Stimulated activated CD4-positive, alpha-beta T cell treated with anti-CD3 and anti-CD28 coated beads, Interleukin-12 subunit alpha, Interleukin-12 subunit beta, amount 100 ng/mL, for 4 hours (primary cell): ENCODE results near the gene RUFY4.
"Not testable (repeated sequence)": the region's sequence is repeated elsewhere in the genome, so short reads cannot be mapped to it uniquely, and the experiment has no call there.

Experiments used
- DNase-seq: peaks from one replicate; pipeline ENCODE4 v3.0.0-alpha.2; 2020

The RUFY4 gene

DNA sequence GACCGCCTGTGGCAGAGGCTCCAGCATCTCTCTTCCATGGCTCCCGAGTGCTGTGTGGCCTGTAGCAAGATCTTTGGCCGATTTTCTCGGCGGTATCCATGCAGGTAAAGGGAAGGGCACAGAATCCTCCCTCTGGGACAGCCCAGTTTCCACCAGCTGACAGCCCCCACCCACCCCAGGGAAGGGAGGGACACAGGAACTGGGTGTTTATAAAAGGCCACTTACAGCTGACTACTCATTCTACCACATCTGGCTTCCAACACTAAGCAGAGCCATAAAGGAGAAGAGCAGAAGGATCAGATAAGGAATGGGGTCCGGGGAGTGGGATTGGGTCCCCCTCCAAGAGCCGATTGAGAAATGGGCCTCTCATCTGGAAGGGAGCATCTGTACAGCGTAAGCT is 20.2 kb downstream of the RUFY4 start:
- DNase-seq, result no peak

DNA sequence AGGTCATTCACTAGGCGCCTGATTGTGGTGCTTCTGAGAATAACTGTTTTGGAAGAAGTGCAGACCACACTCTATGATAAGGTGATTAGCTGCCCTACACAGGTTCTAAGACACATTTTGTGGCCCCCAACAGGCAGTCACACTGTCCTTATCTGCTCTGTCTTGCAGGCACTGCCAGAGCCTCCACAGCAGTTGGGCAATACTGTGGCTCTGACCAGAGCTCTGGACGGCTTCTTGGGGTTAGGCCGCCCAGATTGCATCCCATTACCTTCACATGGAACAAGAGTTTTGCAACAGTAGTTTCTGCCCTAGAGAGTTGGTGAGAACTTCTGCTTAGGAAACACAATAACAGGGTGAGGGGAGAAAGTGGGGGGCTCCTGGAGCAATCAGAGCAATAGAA is 22.7 kb downstream of the RUFY4 start:
- no peak for DNase-seq

DNA sequence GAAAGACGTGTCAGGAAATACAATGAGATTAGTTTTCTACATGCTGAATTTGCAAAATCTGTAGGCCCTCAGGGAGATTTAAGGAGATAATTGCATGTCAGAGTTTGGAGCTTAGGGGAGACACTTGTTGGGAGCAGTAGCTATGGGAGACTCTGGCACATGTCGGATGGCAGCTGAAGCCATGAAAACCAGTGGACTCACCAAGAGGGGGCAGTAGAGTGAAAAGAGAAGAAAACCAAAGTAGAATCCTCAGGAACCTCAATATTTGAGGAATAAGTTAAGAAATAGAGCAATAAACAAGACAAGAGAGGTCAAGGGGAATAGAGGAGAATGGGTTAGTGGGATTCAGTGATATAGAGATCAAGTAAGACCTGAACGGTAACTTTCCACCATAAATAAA is 24.8 kb downstream of the RUFY4 start:
- no peak for DNase-seq

DNA sequence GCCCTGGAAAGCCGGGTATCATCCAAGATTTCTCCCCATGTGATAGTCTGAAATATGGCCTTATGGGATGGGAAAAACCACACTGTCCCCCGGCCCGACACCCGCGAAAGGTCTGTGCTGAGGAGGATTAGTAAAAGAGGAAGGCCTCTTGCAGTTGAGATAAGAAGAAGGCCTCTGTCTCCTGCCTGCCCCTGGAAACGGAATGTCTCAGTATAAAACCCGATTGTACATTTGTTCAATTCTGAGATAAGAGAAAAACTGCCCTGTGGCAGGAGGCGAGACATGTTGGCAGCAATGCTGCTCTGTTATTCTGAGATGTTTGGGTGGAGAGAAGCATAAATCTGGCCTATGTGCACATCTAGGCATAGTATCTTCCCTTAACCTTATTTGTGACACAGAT is 26.8 kb downstream of the RUFY4 start:
- DNase-seq, result no peak

DNA sequence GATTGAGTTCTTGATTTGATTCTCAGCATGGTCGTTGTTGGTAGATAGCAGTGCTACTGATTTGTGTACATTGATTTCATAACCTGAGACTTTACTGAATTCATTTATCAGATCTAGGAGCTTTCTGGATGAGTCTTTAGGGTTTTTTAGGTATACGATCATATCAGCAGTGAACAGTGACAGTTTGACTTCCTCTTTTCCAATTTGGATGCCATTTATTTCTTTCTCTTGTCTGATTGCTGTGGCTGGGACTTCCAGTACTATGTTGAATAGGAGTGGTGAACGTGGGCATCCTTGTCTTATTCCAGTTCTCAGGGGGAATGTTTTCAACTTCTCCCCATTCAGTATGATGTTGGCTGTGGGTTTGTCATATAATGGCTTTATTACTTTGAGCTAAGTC is 28.9 kb downstream of the RUFY4 start:
- DNase-seq, result no peak

DNA sequence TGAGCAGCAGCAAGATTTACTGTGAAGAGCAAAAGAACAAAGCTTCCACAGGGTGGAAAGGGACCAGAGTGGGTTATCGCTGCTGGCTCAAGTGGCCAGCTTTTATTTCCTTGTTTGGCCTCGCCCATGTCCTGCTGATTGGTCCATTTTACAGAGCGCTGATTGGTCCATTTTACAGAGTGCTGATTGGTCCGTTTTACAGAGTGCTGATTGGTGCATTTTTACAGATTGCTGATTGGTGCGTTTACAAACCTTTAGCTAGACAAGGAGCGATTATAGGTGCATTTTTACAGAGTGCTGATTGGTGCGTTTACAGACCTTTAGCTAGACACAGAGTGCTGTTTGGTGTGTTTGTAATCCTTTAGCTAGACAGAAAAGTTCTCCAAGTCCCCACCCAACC is 39.8 kb downstream of the RUFY4 start:
- not testable (repeated sequence) for DNase-seq

DNA sequence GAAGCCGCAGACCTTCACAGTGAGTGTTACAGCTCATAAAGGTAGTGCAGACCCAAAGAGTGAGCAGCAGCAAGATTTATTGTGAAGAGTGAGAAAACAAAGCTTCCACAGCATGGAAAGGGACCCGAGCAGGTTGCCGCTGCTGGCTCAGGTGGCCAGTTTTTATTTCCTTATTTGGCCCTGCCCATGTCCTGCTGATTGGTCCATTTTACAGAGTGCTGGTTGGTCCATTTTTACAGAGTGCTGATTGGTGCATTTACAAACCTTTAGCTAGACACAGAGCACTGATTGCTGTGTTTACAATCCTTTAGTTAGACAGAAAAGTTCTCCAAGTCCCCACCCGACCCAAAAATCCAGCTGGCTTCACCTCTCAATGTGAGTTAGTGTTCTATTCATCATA is 52.7 kb downstream of the RUFY4 start:
- not testable (repeated sequence) for DNase-seq

DNA sequence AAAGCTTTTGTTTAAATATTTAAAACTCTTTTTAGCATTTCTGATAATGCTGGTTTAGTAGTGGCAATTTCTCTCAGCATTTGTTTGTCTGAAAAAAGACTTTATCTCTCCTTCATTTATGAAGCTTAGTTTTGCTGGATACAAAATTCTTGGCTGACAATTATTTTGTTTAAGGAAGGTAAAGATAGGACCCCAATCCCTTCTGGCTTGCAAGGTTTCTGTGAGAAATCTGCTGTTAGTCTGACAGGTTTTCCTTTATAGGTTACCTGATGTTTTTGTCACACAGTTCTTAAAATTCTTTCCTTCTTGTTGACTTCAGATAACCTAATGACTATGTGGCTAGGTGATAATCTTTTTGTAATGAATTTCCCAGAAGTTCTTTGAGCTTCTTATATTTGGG is 53.2 kb downstream of the RUFY4 start:
- DNase-seq, result not testable (repeated sequence)

DNA sequence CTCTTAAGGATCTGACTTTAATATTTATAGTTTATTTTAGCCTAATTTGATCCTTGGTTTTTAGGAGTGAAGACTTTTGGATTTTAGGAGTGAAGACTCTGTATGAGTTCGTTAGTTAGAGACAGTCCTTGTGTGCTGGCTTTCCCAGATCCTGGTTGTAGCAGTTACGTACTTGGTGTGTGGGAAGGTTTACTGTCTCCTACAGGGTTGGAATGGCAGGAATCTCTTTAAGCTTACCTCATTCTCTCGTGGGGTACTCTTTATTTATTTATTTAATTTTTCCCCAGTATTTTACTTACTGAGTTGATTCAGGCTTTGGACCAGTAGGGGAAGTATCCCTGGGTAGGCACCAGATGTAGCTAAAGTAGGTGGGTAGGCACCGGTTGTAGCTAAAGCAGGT is 54.9 kb downstream of the RUFY4 start:
- DNase-seq, result no peak

DNA sequence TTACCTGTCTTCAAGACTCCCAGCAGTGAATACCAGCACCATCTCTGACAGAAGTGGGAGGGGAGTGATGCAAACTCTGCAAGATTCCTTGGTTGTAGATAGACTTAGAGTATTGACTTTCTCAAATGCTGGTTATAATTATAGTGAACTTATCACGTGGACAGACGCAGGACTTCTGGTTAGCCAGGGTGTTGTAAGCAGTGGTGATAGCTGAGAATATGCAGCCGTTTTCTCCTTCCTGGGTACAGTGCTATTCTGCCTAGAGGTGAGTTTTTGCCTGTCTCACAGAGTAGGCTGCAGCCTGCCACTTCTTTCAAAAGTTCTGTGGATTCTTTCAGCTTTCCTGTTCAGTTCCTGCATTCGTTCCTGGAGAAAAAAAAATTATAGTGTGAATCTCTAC is 56.0 kb downstream of the RUFY4 start:
- DNase-seq, result no peak

DNA sequence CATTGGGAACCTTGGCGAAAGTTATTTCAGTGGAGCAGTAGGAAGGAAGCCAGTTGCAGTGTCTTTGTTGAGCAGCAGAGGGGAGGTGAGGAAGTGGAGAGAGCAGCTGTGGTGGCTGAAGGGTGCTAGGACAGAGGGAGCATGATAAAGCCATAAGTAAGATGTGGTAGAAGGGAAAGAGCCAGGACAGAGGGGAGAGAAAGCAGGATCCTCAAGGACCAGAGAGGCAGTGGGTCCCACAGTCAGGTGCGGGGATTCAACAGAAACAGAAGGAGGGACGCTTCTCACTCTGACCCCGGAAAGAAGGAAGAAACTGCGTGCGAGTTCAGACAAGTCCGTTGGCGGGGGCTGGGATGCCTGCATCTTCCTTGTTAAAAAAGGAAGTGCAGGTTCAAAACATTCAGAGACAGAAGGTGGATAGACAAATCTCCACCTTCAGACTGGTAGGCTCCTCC is 56.6 kb downstream of the RUFY4 start, which contains the start of gene CXCR2:
Gene CXCR2 (plus strand): TSS at position 403 of the 455 bp plus-strand sequence. CDS start 8,774 bp downstream, outside the sequence.
- no peak for DNase-seq

DNA sequence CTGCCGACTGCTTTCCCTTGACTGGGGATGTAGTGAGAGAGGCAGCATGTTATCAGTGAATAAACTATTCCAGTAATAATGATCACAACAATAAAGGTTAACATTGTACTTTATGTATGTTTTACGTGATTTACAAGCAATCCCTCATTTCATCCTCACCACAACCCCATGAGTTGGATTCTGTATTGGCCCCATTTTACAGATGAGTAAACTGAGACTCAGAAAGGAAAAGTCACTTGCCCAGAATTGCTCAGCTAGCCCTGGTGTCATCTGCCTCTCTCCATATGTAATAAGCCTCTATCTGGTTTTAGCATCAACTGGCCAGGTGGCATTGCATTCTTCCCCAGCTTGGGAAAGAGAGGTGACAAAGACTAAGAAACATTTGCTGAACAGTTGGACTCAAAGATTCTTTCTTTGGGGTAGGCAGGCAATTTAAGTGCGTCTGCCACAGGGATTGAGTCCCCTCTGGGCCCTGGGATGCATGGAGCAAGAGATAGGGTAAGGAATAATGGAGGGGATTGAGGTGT is 58.9 kb downstream of the RUFY4 start:
- DNase-seq, result no peak

DNA sequence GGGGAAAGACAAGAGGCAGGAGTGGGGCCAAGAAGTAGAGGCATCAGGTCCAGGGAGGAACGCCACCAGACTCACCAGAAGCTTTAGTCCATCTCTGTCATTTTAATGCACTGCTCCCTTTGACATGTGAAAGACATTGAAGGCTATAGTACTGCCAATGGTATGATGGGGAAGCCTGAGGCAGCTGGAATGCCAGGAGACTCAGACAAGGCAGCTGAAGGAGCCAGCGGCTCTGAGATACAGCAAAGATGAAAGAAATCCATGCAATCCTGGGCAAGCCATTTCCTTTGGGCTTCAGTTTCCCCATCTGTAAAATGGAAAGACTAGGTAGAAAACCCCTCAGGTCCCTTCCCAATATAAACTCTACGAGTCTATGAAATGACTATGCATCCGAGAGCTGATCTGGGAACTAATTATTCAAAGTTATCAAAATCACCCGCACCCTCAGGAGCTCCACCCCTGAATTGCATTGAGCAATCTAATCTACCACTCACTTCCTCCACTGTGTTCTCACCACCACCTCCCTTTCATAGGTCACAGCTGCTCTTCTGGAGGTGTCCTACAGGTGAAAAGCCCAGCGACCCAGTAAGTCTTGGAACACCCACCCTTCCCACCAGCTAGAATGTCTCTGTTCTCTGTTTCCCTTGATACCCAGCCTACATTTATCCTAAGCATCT is 59.9 kb downstream of the RUFY4 start:
- DNase-seq, result no peak

DNA sequence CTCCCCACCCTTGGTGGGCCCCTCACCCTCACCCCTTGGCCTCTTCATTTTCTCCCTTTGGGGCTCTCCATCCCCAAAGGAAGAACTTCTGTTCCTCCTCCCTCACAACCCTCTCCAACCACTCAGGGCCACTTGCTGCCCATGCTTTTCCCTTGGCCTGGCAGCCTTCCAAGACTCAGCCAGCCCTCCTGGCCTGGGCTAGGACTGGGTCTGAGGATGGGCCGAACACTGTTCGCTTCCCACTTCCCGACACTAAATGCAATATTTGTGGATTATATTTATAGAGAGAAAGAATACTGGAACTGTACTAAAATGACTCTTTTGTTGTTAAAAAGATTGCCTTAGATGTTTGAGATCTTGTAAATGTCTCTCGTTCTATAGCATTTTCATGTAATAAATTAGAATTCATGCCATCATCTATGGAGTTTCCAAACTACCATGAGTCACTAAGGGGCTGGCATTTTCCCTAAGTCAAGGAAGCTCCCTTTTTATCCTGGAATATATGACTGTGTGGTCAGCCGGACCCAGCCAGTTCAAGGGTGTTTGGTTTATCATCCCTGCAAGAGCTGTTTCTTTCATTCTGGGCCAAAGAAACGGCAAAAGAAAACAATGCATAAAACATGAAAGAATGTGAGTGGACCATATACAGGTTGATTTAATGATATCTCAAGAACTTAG is 60.5 kb downstream of the RUFY4 start:
- DNase-seq, result no peak

DNA sequence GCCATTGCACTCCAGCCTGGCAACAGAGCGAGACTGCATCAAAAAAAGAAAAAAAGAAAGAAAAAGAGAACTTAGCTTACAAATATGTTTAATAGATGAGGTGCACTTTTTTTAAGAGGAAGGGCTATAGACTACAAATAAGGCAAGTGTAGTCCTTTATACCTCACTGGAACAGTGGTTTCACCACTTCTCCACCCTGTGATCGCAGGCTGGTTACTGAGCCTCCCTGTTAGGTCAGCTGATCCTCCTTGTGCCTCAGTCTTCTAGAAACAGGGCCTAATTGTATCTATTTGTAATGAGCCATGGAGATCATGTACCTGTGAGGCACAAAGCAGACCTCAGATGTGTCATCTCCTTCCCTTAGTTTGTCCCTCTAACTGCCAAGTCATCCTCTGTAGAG is 61.3 kb downstream of the RUFY4 start:
- no peak for DNase-seq

DNA sequence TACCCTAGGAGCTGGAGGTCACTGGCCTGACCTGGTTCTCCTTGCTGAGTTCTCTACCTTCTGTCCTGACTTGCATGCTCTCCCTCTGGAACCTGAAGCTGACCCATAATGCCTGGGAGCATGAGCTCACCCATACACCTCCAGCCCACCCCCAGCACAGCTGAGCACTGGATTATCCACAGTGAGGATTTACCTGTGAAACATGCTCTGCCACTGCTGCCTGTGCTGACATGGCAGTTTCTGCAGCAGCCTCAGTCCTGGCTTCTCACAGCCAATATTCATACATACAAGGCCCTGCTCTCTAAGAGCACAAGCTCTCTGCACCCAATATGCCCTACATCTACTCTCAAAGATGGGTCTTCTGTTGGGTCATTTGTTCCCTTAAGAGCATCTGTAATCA is 61.8 kb downstream of the RUFY4 start:
- no peak for DNase-seq

DNA sequence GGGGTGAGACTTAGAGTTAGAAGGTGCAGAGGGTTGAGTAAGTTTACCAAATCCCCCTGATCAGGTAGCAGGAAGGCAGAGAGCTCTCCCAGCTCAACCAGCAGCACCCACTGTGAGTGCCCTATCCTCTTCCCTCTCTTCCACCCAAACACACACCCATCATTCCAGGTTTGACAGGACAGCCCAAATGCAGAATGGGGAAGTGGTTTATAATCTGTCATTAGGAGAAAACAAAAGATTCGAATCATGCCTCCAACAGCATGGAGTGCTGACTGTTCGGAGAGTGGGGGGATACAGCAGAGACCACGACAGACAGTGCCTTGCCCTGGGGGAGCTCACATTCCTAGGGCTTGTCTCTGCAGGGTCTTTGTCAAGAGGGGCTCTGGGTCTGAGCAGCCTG is 68.5 kb downstream of the RUFY4 start:
- no peak for DNase-seq

DNA sequence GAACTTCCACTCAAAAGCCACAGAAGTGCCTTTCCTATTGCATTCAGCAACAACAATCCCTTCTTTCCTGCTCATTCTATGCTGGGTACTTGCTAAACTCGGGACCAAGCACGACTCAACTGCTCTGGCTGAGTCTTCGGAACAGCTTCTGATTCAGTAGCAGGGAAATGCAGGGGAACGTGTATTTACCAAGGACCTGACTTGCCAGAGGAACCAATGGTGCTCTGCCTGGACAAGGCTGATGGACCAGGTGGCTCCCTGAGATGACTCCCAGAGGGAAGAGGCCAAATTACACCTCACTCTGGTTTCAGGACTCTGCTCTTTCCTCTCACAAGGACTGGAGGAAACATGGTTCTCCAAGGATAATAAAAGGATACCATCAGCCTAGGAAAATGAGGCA is 69.0 kb downstream of the RUFY4 start:
- DNase-seq, result no peak
